IgD-negative memory B cell (primary cell): ENCODE results near the gene NRG2. TPM values are rescaled to one million over a fixed set of nuclear protein-coding genes. Genes with fewer than 3 reads are reported as not detected.
A peak's percentile ranks its signal among the peaks of the same experiment; 100 is the strongest.

Experiments
- H3K27ac Mint-ChIP-seq, 3 donors: one replicate each; pipeline ENCODE4 v1.8.0; 2020 to 2022; ENCODE audit warnings: mild to moderate bottlenecking in 3 of 3, mixed read lengths in 3 of 3, moderate library complexity in 1 of 3
- H3K27me3 Mint-ChIP-seq: one replicate; pipeline ENCODE4 v1.8.0; 2021; ENCODE audit warnings: mixed read lengths
- H3K36me3 Mint-ChIP-seq: one replicate; pipeline ENCODE4 v1.8.0; 2020; ENCODE audit warnings: mild to moderate bottlenecking, mixed read lengths
- H3K4me1 Mint-ChIP-seq, 3 donors: one replicate each; pipeline ENCODE4 v1.8.0; 2020 to 2022; ENCODE audit warnings: mixed read lengths in 3 of 3, mild to moderate bottlenecking in 1 of 3
- H3K4me3 Mint-ChIP-seq, 4 donors: one replicate each; pipeline ENCODE4 v1.8.0; 2020 to 2022; ENCODE audit warnings: mild to moderate bottlenecking in 4 of 4, mixed read lengths in 4 of 4, moderate library complexity in 3 of 4
- H3K9me3 Mint-ChIP-seq, 3 donors: one replicate each; pipeline ENCODE4 v1.8.0; 2020 to 2021; ENCODE audit warnings: mixed read lengths in 3 of 3, mild to moderate bottlenecking in 1 of 3
- polyA plus RNA-seq: library from polyadenylated mRNA; unstranded; fragments of 300-500 nt; fragmentation: Illumina TruSeq; gene quantifications from one replicate; pipeline ENCODE4 v1.2.3, GENCODE V29; 2021

NRG2 gene
- polyA plus RNA-seq, 1 donor from 2014 or later = not detected

DNA sequence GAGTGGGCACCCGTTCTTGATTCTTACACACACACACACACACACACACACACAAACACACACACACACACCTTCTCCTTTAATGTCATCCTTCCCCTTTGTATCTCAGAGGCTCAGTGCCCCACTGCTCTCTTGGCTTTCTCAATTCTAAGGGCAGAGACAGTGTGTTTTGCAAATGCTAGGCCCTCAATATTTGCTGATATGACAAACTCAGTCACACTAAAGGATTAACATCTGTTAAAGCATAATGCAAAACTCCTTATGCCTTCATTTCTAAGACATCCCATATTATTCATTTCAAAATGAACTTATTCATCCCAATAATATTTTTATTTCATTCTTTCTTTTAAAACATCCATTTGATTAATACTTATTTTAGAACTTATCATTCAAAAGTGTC lies 8.9 kb upstream of the NRG2 start:
- no peaks in the 10 kb centered on the region for H3K36me3 Mint-ChIP-seq
- no peaks in the 10 kb centered on the region for H3K4me1 Mint-ChIP-seq
- no peak overlapping the region for H3K4me3 Mint-ChIP-seq
- no peak overlapping the region for H3K27ac Mint-ChIP-seq
- peaks cover 19% of the 10 kb centered on the region for H3K27me3 Mint-ChIP-seq
- H3K9me3 Mint-ChIP-seq = no peaks in the 10 kb centered on the region

DNA sequence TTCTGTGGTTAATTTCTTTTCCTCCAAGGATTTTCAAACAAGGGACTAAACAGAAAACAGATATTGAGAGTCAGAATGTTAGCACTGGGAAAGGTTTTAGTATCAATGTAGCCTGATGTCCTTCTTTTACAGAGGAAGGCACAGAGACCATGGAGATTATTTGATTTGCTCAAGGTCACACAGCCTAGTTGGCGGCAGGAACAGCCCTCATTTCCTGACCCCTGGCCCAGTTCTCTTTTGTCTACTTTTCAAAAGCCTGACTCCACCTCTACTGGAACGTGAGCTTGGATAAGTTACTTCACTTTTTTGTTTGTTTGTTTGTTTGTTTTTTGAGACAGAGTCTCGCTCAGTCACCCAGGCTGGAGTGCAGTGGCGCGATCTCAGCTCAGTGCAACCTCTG lies 6.6 kb upstream of the NRG2 start:
- no peak overlapping the region for H3K27ac Mint-ChIP-seq
- peaks cover 26% of the 10 kb centered on the region for H3K27me3 Mint-ChIP-seq
- no peak overlapping the region for H3K4me3 Mint-ChIP-seq
- H3K4me1 Mint-ChIP-seq = peaks cover 0 to 2% (median 2%) of the 10 kb centered on the region in 3 donors
- H3K9me3 Mint-ChIP-seq = no peaks in the 10 kb centered on the region
- H3K36me3 Mint-ChIP-seq = no peaks in the 10 kb centered on the region

DNA sequence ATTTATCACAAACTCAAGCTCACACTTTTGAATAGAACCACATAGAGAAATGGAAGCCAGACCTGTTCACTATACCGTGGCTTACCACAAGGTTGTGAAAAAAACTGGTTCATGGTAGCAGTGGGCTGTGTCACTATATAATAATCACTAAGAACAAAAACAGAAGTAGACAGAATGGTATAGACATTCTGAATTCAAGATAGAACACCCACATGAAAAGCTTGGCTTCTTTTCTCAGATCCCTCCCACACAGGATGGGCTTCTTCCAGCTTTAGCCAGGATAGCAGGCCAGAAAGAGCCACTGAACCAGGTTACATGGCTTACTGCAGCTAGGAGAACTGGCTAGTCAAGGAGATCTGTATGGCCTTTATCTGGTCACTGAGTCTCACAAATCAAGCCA lies 6.1 kb upstream of the NRG2 start:
- Mint-ChIP-seq H3K36me3 (no peaks in the 10 kb centered on the region), H3K27ac (no peak overlapping the region), H3K4me3 (no peak overlapping the region), H3K27me3 (peaks cover 30% of the 10 kb centered on the region), H3K4me1 (peaks cover 0 to 8% (median 4%) of the 10 kb centered on the region in 3 donors), H3K9me3 (no peaks in the 10 kb centered on the region)

DNA sequence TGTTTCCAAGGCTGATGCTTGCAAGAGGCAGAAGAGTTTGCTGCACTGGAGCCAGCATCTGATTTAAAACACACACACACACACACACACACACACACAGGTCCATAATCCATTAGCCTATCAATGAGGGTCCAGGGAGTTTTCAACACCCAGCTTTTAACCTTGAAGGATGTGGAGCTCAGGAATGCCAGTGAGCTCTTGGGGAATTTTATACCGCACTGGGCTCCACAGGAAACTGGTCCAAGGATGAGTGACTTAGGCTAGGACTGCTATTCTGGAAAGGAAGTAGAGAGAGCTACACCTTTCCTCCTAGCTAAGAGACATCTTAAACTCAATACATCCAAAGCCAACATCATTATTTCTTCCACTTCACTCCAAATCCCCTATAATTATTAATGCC lies 942 bp upstream of the NRG2 start:
- peaks cover 52% of the 10 kb centered on the region for H3K27me3 Mint-ChIP-seq
- no peaks in the 10 kb centered on the region for H3K36me3 Mint-ChIP-seq

DNA sequence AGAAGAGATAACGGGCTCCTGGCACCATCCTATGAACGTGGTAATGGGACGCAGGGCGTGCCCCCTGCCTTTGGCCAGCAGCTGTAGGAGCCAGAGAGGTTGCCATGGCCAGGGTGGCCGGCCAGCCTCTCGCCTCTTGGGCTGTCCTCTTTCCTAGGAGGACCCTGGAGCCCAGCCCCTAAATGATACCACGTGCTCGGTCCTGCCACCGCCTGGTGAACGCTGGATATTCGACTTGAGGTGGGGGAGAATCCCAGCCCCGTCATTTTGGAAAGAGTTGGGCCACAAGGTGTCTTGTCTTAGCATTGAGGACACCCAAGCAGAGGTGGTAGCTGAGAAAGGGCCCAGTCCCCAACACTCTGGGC lies 391 bp upstream of the NRG2 start:
- peak overlapping the region; percentile 52 to 91 (median 86) for H3K4me3 Mint-ChIP-seq
- H3K9me3 Mint-ChIP-seq = no peaks in the 10 kb centered on the region
- no peaks in the 10 kb centered on the region for H3K36me3 Mint-ChIP-seq
- no peak overlapping the region for H3K27ac Mint-ChIP-seq
- H3K27me3 Mint-ChIP-seq = peaks cover 50% of the 10 kb centered on the region
- H3K4me1 Mint-ChIP-seq = peaks cover 12 to 34% (median 28%) of the 10 kb centered on the region in 3 donors

More for the DNA sequence above, 942 bp upstream of the NRG2 start:
- H3K4me3 Mint-ChIP-seq = peak overlapping the region; percentile 12 to 90 (median 60)
- H3K9me3 Mint-ChIP-seq = no peaks in the 10 kb centered on the region
- peak overlapping the region in 1 of 3 donors; percentile 3 for H3K27ac Mint-ChIP-seq
- H3K4me1 Mint-ChIP-seq = peaks cover 11 to 29% (median 22%) of the 10 kb centered on the region in 3 donors

DNA sequence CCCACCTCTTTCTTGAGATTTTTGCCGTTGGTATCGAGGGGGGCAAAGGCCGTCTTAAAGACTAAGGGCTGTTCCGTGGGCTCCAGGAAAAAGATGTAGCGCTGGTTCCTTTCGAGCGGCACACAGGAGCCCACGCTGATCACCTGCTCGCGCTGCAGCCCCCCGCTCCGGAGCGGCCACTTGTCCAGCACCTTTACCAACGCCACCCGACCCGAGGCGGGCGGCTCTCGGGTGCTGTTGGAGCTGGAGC lies 781 bp downstream of the NRG2 start:
- H3K27ac Mint-ChIP-seq = no peak overlapping the region
- no peaks in the 10 kb centered on the region for H3K36me3 Mint-ChIP-seq
- no peaks in the 10 kb centered on the region for H3K9me3 Mint-ChIP-seq
- peaks cover 45% of the 10 kb centered on the region for H3K27me3 Mint-ChIP-seq
- peak overlapping the region; percentile 34 to 83 (median 60) for H3K4me3 Mint-ChIP-seq
- H3K4me1 Mint-ChIP-seq = peaks cover 16 to 35% (median 29%) of the 10 kb centered on the region in 3 donors

DNA sequence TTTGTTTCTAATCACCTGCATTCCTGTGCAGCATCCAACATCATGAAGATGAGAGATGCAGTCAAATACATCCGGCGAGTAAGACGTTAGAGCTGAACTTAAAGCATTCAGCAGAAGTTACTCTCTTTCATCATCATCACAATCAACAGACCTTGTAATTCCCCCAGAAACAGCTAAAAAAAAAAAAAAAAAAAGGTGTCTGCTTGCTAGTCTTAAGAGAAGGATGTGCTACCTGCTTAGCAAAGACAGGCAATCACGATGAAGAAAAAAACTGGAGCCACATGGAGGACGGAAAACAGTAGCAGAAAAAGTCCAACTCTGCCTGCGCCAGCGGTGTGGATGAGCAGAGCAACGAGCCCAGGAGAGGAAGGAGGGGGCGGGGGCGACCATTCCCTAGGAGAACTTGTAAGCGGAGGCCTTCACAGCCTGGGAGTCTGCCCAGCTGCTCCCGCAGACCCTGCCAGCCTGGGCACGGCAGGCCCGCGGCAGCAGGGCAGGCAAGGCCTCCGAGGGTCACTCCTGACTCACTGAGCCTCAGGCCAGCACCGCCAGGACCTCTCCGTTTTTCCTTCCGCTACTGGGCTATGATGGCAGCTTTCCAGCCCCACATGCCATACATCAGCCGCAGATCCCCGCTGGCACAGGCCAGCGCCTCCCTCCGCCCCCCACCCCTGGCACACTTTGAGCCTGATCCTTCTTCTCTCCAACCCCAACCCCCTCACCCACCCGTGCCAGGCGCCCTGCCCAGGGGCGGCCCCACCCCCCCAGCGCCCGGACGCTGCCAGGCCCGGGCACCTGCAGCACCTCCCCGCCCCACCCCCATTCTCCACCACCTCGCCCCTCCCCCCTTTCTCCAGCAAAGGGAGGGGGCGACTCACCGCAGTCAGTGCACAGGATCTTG lies 1.4 kb downstream of the NRG2 start:
- peak overlapping the region in 1 of 3 donors; percentile 27 for H3K27ac Mint-ChIP-seq
- no peaks in the 10 kb centered on the region for H3K36me3 Mint-ChIP-seq
- H3K9me3 Mint-ChIP-seq = no peaks in the 10 kb centered on the region
- peaks cover 46% of the 10 kb centered on the region for H3K27me3 Mint-ChIP-seq
- H3K4me3 Mint-ChIP-seq = peak overlapping the region; percentile 75 to 86 (median 80)
- H3K4me1 Mint-ChIP-seq = peaks cover 16 to 35% (median 29%) of the 10 kb centered on the region in 3 donors

DNA sequence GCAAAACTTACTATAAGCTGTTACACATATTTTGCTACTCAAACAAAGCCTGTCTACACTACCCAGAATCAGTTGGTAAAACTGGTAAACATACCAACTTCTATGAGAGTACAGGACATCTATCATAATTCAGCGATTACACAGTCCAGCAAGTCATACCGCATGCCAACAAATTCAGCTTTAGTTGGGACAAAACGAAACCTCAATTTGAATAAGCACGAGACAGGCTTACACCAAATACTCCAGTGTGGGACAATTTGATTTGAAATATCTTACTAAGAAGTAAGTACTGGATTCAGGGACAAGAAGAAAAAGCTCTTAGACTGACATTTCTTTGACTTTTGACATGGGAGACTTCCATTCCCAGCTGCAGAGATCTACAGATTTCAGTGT lies 2.0 kb downstream of the NRG2 start:
- H3K9me3 Mint-ChIP-seq = no peaks in the 10 kb centered on the region
- H3K27me3 Mint-ChIP-seq = peaks cover 46% of the 10 kb centered on the region
- peak overlapping the region in 3 of 4 donors; percentile 75 to 86 (median 77) for H3K4me3 Mint-ChIP-seq
- H3K27ac Mint-ChIP-seq = peak overlapping the region in 1 of 3 donors; percentile 27
- H3K4me1 Mint-ChIP-seq = peaks cover 16 to 35% (median 29%) of the 10 kb centered on the region in 3 donors
- H3K36me3 Mint-ChIP-seq = no peaks in the 10 kb centered on the region

DNA sequence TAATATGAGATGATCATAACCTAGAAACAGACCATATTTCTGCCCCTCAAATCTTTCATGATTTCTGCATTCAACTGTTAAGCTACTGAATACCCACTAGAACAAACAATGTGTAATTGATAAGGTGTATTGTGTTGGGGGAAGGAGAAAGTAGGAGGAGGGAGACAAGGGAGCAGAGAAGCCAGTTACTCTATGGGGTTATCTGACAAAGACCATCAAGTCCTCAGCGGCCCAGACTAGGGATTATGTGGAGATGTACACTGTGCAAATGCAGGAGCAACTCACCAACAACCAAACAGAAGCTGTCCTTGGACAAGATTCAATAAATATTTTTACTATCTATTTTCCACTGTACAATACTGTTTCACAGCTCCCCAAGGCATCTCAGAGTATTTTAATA lies 2.7 kb downstream of the NRG2 start:
- peaks cover 45% of the 10 kb centered on the region for H3K27me3 Mint-ChIP-seq
- H3K27ac Mint-ChIP-seq = no peak overlapping the region
- H3K4me3 Mint-ChIP-seq = no peak overlapping the region
- H3K36me3 Mint-ChIP-seq = no peaks in the 10 kb centered on the region
- no peaks in the 10 kb centered on the region for H3K9me3 Mint-ChIP-seq
- H3K4me1 Mint-ChIP-seq = peaks cover 16 to 35% (median 29%) of the 10 kb centered on the region in 3 donors

DNA sequence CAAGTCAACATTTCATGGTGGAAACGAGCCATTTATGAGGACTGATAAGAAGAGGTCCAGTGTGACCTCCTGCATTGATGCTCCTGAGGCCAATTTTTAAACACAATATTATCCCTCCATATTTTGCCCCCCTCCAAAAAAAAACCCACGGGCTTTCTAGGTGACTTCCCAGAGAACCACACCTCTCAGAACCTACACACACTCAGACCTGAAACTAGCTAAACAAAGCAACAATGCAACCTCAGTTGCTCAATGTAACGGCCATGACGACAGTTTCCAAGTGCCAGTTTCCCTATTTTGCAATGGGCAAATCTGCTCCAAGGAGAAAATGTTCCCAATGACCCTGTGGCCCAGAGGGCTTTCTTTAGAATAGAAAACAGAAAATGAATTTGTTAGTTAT lies 3.5 kb downstream of the NRG2 start:
- Mint-ChIP-seq H3K27ac (no peak overlapping the region), H3K9me3 (no peaks in the 10 kb centered on the region), H3K27me3 (peaks cover 40% of the 10 kb centered on the region), H3K4me1 (peaks cover 16 to 31% (median 28%) of the 10 kb centered on the region in 3 donors), H3K4me3 (peak overlapping the region in 1 of 4 donors; percentile 14), H3K36me3 (no peaks in the 10 kb centered on the region)

DNA sequence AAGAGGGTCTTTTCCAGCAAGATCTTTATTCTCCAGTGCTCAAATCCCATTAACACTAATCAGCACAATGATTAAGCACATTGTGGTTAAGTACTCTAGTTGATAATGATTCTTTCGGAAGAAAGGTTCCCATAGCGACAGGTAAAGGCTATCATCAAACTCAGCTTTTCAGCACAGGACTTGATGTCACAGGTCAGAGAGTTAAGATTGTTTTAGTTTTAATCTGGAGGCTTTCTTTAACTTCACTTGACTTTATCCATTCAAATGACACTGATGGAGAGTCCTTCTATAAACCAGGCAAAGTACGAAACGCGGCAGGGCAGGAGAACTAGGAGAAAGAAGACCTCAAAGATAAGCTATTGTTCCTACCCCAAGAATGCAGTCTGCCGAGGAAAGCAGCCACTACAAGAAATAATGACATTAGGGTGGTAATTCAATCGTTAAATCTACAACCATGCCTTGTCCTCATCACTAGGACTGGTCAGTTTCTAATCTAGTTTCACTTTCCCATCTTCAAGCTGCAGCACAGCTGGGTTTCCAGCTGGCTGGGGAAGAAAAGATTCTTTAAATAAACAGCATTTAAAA lies 4.6 kb downstream of the NRG2 start:
- no peaks in the 10 kb centered on the region for H3K36me3 Mint-ChIP-seq
- no peak overlapping the region for H3K27ac Mint-ChIP-seq
- peaks cover 33% of the 10 kb centered on the region for H3K27me3 Mint-ChIP-seq
- H3K9me3 Mint-ChIP-seq = peaks cover 0 to 2% (median 0%) of the 10 kb centered on the region in 3 donors
- H3K4me3 Mint-ChIP-seq = peak overlapping the region in 3 of 4 donors; percentile 13 to 75 (median 58)
- peaks cover 16 to 28% (median 24%) of the 10 kb centered on the region in 3 donors for H3K4me1 Mint-ChIP-seq

DNA sequence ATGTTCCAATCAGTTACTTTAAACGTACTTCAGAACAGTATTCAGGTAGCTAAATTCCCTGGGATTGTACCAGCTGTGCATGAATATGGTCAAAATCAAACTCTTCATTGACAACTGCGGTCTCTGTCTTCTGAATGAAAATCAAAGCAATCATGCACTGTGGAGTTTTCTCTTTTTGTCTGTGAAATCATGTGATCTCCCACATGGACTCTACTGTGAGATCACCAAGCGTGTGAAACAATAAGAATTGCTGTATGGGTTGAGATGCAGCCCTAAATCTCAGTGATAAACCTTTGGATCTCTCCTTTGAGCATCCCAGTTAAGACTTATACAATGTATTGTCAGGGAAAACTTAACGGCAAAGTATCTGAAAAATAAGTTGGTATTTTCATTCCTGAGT lies 6.1 kb downstream of the NRG2 start:
- Mint-ChIP-seq H3K36me3 (peaks cover 6% of the 10 kb centered on the region), H3K27me3 (peaks cover 38% of the 10 kb centered on the region), H3K4me1 (peaks cover 15 to 28% (median 21%) of the 10 kb centered on the region in 3 donors), H3K27ac (no peak overlapping the region), H3K4me3 (no peak overlapping the region), H3K9me3 (peaks cover 0 to 2% (median 0%) of the 10 kb centered on the region in 3 donors)

DNA sequence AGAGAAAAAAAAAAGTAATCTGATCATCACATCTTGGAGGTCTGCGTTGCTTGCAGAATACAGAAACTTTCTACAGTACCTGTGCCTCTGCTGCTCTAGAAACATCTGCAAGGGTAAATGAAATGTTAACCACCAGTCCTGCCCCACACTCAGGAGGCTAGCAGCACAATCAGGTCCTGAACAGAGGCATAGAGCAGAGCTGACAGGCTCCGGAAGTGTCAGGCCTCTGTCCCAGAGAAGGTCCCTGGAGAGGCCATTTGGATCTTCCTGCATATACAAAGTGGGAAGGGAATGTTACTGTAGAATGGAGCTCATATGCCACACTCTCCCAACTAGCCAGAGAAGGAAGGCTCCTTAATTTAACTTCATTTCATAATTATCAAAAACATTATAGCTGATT lies 7.2 kb downstream of the NRG2 start:
- no peak overlapping the region for H3K27ac Mint-ChIP-seq
- H3K36me3 Mint-ChIP-seq = peaks cover 6% of the 10 kb centered on the region
- H3K27me3 Mint-ChIP-seq = peaks cover 30% of the 10 kb centered on the region
- H3K4me3 Mint-ChIP-seq = no peak overlapping the region
- H3K9me3 Mint-ChIP-seq = peaks cover 0 to 2% (median 0%) of the 10 kb centered on the region in 3 donors
- peaks cover 12 to 19% (median 16%) of the 10 kb centered on the region in 3 donors for H3K4me1 Mint-ChIP-seq

DNA sequence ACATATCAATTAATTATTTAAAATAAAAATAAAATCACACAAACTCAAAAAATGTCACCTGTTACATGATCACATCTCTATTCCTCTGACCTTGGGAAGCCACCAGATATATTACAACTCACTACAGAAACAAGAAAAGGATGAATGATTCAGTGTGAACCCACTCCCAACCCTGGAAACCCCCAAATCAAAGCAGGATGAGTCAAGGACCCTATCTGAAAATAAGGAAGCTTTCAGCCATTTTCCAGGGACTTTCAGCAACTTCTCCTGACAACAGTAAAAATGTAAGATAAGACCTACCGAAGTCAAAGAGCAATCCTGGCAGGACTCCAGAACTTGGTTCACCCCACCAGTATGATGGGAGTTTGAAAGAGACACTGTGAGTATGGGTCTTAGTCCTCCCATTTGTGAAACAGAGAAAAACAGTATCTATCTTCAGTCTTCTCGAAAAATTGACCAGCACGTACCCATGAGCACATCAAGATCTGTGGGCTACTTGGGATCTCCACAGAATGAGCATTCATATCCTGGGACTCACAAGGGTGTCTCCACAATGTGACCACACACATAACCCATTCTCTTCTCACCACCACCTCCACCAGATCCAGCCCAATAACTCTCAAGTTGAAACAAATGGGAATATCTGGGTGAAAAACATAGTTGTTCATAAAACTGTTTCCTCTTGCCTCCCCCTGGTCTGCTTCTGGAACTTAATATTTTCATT lies 9.9 kb downstream of the NRG2 start:
- H3K9me3 Mint-ChIP-seq = peaks cover 0 to 2% (median 0%) of the 10 kb centered on the region in 3 donors
- peaks cover 0 to 1% (median 0%) of the 10 kb centered on the region in 3 donors for H3K4me1 Mint-ChIP-seq
- H3K4me3 Mint-ChIP-seq = peak overlapping the region in 1 of 4 donors; percentile 20
- no peak overlapping the region for H3K27ac Mint-ChIP-seq
- H3K27me3 Mint-ChIP-seq = peaks cover 17% of the 10 kb centered on the region
- H3K36me3 Mint-ChIP-seq = peaks cover 6% of the 10 kb centered on the region

DNA sequence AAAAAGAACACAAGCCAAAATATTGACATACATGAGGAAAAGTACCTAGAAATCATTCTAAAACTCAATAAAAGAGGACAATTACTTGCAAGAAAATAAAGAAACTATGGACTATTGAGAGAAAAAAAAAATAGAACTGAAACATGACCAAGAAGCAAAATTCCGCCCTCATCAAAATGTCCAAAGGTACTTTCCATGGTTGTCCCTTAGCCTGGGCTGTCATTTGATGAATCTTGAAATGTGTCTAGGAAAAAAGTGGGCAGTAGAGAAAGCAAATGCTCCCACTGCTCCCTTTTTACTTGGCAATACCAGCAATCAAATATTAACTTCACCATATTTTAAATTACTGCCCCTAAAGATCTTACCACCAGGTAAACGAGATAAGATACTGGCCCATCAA lies 10.8 kb downstream of the NRG2 start:
- H3K4me3 Mint-ChIP-seq = no peak overlapping the region
- peaks cover 6% of the 10 kb centered on the region for H3K36me3 Mint-ChIP-seq
- H3K9me3 Mint-ChIP-seq = peaks cover 0 to 2% (median 0%) of the 10 kb centered on the region in 3 donors
- no peak overlapping the region for H3K27ac Mint-ChIP-seq
- H3K27me3 Mint-ChIP-seq = peaks cover 14% of the 10 kb centered on the region
- no peaks in the 10 kb centered on the region for H3K4me1 Mint-ChIP-seq
